ENCODE data around the gene GPR39. TPM values are rescaled to one million over a fixed set of nuclear protein-coding genes. Genes with fewer than 3 reads are reported as not detected.
"Not testable (repeated sequence)": the region's sequence is repeated elsewhere in the genome, so short reads cannot be mapped to it uniquely, and the experiment has no call there.

Gene GPR39
- total RNA-seq, 1 donor from 2014 or later, result 9.0 TPM

DNA sequence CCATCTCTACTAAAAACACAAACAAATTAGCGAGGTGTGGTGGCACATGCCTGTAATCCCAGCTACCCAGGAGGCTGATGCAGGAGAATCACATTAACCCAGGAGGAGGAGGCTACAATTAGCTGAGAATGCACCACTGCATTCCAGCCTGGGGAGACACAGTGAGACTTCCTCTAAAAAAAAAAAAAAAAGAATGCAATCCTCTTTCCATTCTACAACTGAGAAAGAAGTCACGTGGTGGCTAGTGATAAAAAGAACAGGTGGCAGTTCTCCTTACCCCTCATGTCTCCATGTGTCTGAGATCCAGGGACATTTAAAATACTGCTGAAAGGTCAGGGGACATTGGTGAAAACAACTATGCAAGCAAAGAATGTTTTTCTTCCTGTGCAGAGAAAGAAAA, 24.4 kb upstream of the GPR39 start:
- H3K4me3 ChIP-seq (ENCODE audit: low read depth, low read length), result no peak overlapping the region
- no peak for DNase-seq (ENCODE audit: low read depth)
- TF ChIP-seq, protein P1, sequence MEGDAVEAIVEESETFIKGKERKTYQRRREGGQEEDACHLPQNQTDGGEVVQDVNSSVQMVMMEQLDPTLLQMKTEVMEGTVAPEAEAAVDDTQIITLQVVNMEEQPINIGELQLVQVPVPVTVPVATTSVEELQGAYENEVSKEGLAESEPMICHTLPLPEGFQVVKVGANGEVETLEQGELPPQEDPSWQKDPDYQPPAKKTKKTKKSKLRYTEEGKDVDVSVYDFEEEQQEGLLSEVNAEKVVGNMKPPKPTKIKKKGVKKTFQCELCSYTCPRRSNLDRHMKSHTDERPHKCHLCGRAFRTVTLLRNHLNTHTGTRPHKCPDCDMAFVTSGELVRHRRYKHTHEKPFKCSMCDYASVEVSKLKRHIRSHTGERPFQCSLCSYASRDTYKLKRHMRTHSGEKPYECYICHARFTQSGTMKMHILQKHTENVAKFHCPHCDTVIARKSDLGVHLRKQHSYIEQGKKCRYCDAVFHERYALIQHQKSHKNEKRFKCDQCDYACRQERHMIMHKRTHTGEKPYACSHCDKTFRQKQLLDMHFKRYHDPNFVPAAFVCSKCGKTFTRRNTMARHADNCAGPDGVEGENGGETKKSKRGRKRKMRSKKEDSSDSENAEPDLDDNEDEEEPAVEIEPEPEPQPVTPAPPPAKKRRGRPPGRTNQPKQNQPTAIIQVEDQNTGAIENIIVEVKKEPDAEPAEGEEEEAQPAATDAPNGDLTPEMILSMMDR (conservative IDR thresholded peaks at IDR 0.05; ENCODE audit: low read depth, low read length), result no peak

DNA sequence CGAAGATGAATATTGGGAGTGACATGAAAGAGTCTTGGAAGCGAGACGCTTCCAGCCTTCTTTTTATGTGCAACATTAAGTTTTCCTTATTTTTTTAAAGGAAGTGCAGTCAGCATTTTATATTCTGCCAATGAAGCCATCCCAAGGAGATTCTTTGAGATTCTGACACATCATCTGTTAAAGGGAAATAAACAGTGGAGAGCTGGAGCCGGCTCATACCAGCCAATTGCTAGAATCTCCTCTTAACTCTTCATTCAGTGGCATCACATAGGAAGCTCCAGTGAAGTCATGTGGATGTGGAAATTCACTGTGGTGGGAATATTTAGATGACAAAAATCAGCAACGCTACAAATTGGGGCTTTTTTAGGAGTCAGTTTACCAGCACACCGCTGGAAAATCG, 23.7 kb upstream of the GPR39 start:
- H3K4me3 ChIP-seq (ENCODE audit: low read depth, low read length), result no peak overlapping the region
- TF ChIP-seq, protein P1 (conservative IDR thresholded peaks at IDR 0.05; ENCODE audit: low read depth, low read length), result no peak
- DNase-seq (ENCODE audit: low read depth), result no peak

DNA sequence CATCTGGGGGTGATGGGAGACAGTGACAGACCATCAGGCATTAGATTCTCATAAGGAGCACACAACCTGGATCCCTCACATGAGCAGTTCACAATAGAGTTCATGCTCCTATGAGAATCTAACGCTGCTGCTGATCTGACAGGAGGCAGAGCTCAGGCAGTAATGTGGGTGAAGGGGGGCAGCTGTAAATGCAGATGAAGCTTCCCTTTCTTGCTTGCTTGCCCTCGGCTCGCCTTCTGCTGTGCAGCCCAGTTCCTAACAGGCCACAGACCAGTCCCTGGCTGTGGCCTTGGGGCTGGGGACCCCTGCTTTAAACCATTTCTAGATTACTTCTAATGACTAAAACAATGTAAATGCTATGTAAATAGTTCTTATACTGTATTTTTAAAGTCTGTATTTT, 19.6 kb upstream of the GPR39 start:
- H3K4me3 ChIP-seq (ENCODE audit: low read depth, low read length); DNase-seq (ENCODE audit: low read depth): not testable (repeated sequence)

DNA sequence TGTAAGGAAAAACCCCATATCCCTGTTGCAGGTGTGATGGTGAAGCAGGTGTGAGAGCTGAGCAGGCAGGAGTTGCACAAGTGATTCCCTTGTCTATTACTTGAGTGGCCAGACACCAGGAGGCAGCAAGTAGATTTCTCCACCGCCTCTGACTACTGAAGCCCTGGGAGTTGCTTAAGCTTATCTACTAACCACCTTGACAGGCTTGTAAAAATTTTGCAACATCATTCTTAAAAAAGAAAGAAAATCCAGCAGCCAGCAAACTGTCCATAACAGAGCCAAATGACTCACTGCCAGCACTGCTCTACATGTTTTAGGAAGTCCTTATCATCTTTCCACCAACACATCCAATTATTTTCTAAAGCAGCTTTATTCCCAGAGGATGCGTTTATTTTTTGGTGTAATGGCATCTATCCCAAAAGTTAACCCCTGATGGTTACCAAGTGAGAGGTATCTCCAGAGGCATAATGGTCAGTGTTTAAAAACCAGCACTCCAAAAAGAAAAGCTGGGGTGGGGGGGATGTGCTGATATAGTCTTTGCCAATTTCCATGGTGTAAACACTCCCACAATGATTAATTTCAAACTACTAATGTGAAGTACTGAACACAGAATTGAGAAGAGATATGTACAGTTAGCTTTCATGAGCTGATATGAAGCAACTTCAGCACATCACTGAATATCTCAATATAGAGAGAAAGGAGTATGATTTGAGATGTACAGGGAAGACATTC, 16.3 kb upstream of the GPR39 start:
- no peak for DNase-seq (ENCODE audit: low read depth)
- TF ChIP-seq, protein P1 (conservative IDR thresholded peaks at IDR 0.05; ENCODE audit: low read depth, low read length), result no peak
- H3K4me3 ChIP-seq (ENCODE audit: low read depth, low read length), result no peak overlapping the region

DNA sequence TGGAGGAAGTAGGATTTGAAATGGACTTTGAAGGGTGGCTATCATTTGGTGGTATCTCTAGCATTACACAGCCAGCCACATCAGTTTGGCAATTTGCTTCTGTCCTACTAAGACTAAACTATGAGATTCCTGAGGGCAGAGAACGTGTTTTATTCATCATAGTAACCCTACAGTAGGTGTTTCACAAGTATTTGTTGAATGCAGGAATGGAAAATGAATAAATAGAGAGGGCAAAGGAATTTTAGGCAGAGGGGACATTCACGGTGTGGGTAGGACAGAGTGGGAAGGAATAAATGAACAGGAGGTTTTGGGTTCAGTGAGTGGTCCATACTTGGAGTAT, 15.7 kb upstream of the GPR39 start:
- TF ChIP-seq, protein P1 (conservative IDR thresholded peaks at IDR 0.05; ENCODE audit: low read depth, low read length), result no peak
- DNase-seq (ENCODE audit: low read depth), result no peak

DNA sequence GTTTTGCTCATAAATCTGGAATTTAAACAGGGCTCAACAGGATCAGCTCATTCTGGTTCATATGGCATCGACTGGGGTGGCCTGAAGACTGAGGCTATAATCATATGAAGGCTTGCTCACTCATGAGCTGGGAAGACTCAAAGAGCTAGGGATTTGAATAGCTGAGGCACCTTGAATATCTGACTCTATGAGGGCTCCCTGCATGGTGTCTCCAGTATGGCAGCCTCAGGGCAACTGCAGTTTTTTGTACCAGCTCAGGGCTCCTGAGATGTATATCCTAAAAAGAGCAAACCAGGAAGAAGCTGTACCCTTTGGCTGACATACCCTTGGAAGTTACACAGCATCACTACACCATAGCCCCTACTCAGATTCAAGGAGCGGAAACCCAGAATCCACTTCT, 15.3 kb upstream of the GPR39 start:
- TF ChIP-seq, protein P1 (conservative IDR thresholded peaks at IDR 0.05; ENCODE audit: low read depth, low read length), result no peak
- no peak for DNase-seq (ENCODE audit: low read depth)
- no peak overlapping the region for H3K4me3 ChIP-seq (ENCODE audit: low read depth, low read length)

More for the DNA sequence above, 15.7 kb upstream of the GPR39 start:
- no peak overlapping the region for H3K4me3 ChIP-seq (ENCODE audit: low read depth, low read length)

DNA sequence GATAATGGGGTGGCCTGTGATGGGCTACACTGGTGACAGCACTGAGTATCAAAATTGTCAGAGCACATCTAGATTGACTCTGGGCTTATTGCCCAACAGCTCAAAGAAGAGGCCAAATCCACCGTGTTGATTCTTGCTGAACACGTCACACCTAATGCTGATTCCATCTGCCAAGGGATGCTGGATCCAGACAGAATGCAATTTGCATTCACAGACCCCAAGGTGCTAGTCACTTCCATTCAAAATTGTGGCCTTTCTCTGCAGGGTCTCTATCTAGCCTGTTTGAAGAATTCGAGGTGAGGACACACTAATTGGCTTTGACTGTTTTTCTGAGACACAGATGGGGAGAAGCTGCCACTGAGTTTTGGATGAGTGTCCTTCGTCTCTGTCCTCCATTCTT, 13.5 kb upstream of the GPR39 start:
- no peak overlapping the region for H3K4me3 ChIP-seq (ENCODE audit: low read depth, low read length)
- DNase-seq (ENCODE audit: low read depth), result no peak
- TF ChIP-seq, protein P1 (conservative IDR thresholded peaks at IDR 0.05; ENCODE audit: low read depth, low read length), result no peak
